ENCODE results near the gene PSMC5. TPM values are rescaled to one million over a fixed set of nuclear protein-coding genes. Genes with fewer than 3 reads are reported as not detected.

The PSMC5 gene
- total RNA-seq (100 to 1,000 TPM; 147 to 224 (median 176) TPM), polyA plus RNA-seq (100 to 1,000 TPM; 269 to 380 (median 341) TPM)
- long read RNA-seq, donor 1, transcript PSMC5-201 (12 exons, 1,579 nt): major isoform, 166 of 191 reads
- long read RNA-seq, donor 1, partial matches to known transcripts: 13 of 191 reads
- long read RNA-seq, donor 1, other reads (novel, unspliced or antisense): 5 of 191 reads
- long read RNA-seq, donor 2, transcript PSMC5-201 (12 exons, 1,579 nt): major isoform, 387 of 428 reads
- long read RNA-seq, donor 2, transcript PSMC5-203 (12 exons, 1,680 nt): minor isoform, 12 of 428 reads
- long read RNA-seq, donor 2, partial matches to known transcripts: 11 of 428 reads
- long read RNA-seq, donor 2, other reads (novel, unspliced or antisense): 16 of 428 reads

- ATAC-seq (peak; percentile 91 to 95 (median 93)), DNase-seq (peak; percentile 96 to 99)
- peak within 1 kb of the TSS; percentile 93 for H3K4me3 ChIP-seq
- TF ChIP-seq CTCF (IDR thresholded peaks at IDR 0.05): peak; percentile 40
- no peaks in the 10 kb centered on the region for H3K9me3 ChIP-seq
- H3K27me3 ChIP-seq (ENCODE audit: insufficient read depth in 3 of 3, low read length in 2 of 3): no peaks in the 10 kb centered on the region
- intact Hi-C loops (cut with DNase I): loop anchor here in 1 of 2 donors (2.0 to 5.0 kb wide), 2 partner anchors 52 to 680 kb away; partner anchors contain the start of genes CEP95, DDX42 and DDX5
- peak within 1 kb of the TSS; percentile 97 for H3K27ac ChIP-seq
- WGBS, 3 donors: 0 to 1% (median 0%) methylated on average over 52 to 58 of the region's 58 CpGs
- H3K4me1 ChIP-seq: peaks cover 32% of the 10 kb centered on the region
- H3K36me3 ChIP-seq (ENCODE audit: insufficient read depth in 1 of 2, low read depth in 1 of 2): peaks cover 27 to 79% of the 10 kb centered on the region in 2 donors
These were observed at the start of gene PSMC5, which contains the start of gene FTSJ3 for GRCh38 chr17:63827002-63827800. TSS of gene PSMC5 (plus strand) at chr17:63827431. CDS start at chr17:63827491, 60 bp downstream. TSS of gene FTSJ3 (minus strand) at chr17:63827663. CDS start at chr17:63826902, 761 bp downstream.

DNA sequence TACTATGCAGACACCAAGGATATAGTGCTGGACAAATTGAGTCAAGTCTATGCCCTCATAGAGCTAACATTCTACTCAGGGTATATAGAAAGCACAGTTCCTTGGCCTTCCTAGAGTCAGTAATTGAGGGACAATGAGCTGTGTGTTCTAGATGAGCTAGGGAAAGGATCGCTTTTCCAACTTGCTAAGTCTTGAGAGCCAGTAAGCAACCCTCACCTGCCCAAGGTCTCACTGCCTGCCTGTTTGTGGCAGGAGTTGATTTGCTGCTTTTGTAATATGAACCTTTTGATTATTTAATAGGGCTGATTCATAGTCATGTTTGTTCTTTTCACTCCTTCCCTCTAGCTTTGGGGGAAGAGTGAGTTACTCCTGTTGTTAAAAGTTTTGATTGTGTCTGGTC, 46.7 kb upstream of the PSMC5 start:
- peak; percentile 66 to 83 (median 75) for ATAC-seq
- 70 to 87% (median 81%) methylated on average over 1 of the region's 1 CpG for WGBS, 3 donors
- Histone ChIP-seq H3K4me1 (peaks cover 47% of the 10 kb centered on the region), H3K9me3 (no peaks in the 10 kb centered on the region), H3K27ac (peak overlapping the region; percentile 71), H3K36me3 (ENCODE audit: insufficient read depth in 1 of 2, low read depth in 1 of 2) (peaks cover 4 to 64% of the 10 kb centered on the region in 2 donors), H3K27me3 (ENCODE audit: insufficient read depth in 3 of 3, low read length in 2 of 3) (no peaks in the 10 kb centered on the region), H3K4me3 (no peak overlapping the region)
- no peak for DNase-seq
- intact Hi-C loops (cut with DNase I): no loop called here
- TF ChIP-seq CTCF (IDR thresholded peaks at IDR 0.05): no peak

DNA sequence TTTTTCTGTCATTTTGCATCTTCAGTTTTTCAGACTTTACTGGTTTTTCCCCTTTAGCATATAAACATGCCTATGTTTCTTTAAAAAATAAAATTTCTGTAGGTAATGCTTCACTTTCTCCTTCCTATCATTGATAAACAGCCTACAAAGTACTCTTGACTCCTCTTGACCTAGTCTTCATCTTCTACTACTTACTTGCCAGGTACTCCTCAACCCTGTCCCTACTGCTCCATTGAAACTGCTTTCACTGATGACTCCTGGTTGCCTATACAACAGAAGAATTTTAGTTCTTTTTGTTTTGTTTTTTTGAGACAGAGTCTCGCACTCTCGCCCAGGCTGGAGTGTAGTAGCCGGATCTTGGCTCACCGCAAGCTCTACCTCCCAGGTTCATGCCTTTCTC, 46.3 kb upstream of the PSMC5 start:
- H3K27ac ChIP-seq: peak overlapping the region; percentile 71
- no peak overlapping the region for H3K4me3 ChIP-seq
- H3K27me3 ChIP-seq (ENCODE audit: insufficient read depth in 3 of 3, low read length in 2 of 3): no peaks in the 10 kb centered on the region
- WGBS, 3 donors: 96 to 100% (median 97%) methylated on average over 4 of the region's 4 CpGs
- TF ChIP-seq CTCF (IDR thresholded peaks at IDR 0.05): no peak
- intact Hi-C loops (cut with DNase I): no loop called here
- peak in 1 of 4 donors; percentile 16 for ATAC-seq
- H3K9me3 ChIP-seq: no peaks in the 10 kb centered on the region
- H3K36me3 ChIP-seq (ENCODE audit: insufficient read depth in 1 of 2, low read depth in 1 of 2): peaks cover 4 to 63% of the 10 kb centered on the region in 2 donors
- peaks cover 47% of the 10 kb centered on the region for H3K4me1 ChIP-seq
- no peak for DNase-seq

DNA sequence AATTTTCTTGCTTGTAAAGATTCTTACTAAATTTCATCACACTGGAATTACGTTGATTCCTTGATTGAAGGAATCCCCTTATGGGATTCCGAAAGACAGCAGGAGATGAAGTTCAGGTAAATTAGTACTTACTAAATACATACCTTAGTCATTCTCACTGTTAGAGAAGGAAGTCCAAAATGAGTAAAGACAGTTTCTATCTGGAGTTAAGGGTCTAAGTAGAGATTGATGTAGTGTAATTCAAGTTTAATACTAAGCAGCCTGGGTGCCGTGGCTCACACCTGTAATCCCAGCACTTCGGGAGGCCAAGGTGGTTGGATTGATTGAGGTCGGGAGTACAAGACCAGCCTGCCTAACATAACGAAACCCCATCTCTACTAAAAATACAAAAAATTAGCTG, 43.7 kb upstream of the PSMC5 start:
- no peaks in the 10 kb centered on the region for H3K9me3 ChIP-seq
- no peak overlapping the region for H3K27ac ChIP-seq
- TF ChIP-seq CTCF (IDR thresholded peaks at IDR 0.05): no peak
- H3K4me3 ChIP-seq: no peak overlapping the region
- H3K4me1 ChIP-seq: peaks cover 35% of the 10 kb centered on the region
- DNase-seq: no peak
- no peaks in the 10 kb centered on the region for H3K27me3 ChIP-seq (ENCODE audit: insufficient read depth in 3 of 3, low read length in 2 of 3)
- H3K36me3 ChIP-seq (ENCODE audit: insufficient read depth in 1 of 2, low read depth in 1 of 2): peaks cover 0 to 58% of the 10 kb centered on the region in 2 donors
- WGBS, 3 donors: 87 to 91% (median 88%) methylated on average over 6 of the region's 6 CpGs
- ATAC-seq: no peak
- intact Hi-C loops (cut with DNase I): no loop called here

All from psoas muscle (tissue), 8 donors.